Astrocyte (in vitro differentiated cells and primary cell): Measurements from ENCODE around the gene MSLN.

Experiments used
- EZH2 ChIP-seq: IDR thresholded peaks from 2 replicates; pipeline ENCODE4 v1.6.1; 2012; ENCODE audit warnings: mild to moderate bottlenecking, low read length, inconsistent platforms; ENCODE audit not compliant: insufficient read depth
- TF ChIP-seq, protein P1 (sequence below): IDR thresholded peaks from 2 replicates; pipeline ENCODE4 v1.5.1; 2011; ENCODE audit warnings: low read depth, mild to moderate bottlenecking, inconsistent platforms, low read length, moderate library complexity; ENCODE audit not compliant: insufficient read depth

DNA sequence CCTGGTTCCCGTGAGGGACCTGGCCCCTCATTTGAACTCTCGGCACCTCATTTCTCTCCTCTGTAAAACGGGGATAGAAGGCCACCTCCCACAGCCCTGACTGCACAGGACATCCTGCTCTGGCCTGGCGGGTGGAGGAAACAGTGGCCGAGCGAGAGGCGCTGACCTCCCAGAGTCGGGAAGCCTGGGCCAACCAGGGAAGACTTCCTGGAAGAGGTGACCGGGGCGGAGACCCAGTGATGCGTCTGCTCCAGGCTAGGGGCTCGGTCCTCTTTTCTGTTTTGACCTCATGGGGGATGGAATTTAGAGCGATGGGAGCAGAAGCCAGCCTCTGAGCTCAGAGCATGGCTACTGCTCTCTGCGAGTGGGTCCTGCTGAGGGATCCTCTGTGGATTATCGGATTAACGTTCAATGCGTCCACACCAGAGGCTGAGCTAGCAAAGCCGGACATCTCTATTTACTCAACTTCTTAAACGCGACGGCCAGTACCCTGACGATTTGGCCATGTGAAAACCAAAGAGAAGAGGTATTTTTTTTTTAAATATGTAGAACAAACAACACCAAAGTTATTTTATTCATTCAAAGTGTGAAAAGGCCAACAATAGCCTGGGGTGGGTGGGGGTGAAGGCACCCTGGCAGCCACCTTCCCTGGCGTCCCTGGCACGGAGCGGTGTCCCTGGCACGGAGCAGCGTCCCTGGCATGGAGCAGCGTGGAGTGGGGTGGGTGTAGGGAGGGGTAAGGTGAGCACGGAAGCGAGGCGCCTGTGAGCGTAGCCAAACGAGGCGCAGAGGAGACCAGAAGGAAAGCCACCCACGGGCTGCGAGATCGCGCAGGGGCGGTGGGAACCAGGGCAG is 9.2 kb upstream of the MSLN start:
- TF ChIP-seq, protein P1, sequence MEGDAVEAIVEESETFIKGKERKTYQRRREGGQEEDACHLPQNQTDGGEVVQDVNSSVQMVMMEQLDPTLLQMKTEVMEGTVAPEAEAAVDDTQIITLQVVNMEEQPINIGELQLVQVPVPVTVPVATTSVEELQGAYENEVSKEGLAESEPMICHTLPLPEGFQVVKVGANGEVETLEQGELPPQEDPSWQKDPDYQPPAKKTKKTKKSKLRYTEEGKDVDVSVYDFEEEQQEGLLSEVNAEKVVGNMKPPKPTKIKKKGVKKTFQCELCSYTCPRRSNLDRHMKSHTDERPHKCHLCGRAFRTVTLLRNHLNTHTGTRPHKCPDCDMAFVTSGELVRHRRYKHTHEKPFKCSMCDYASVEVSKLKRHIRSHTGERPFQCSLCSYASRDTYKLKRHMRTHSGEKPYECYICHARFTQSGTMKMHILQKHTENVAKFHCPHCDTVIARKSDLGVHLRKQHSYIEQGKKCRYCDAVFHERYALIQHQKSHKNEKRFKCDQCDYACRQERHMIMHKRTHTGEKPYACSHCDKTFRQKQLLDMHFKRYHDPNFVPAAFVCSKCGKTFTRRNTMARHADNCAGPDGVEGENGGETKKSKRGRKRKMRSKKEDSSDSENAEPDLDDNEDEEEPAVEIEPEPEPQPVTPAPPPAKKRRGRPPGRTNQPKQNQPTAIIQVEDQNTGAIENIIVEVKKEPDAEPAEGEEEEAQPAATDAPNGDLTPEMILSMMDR: no peak
- no peak for TF ChIP-seq EZH2
